ENCODE measurements around the gene OSCP1.

- no peak for TF ChIP-seq CTCF (conservative IDR thresholded peaks at IDR 0.05; ENCODE audit: low read depth, low read length)
- no peak for TF ChIP-seq EZH2phosphoT487 (IDR thresholded peaks at IDR 0.05; ENCODE audit: borderline replicate concordance, low read length)
Measured at GRCh38 chr1:36396359-36396758, 53.9 kb downstream of the OSCP1 start.

All from PC-3 (cell line).